Astrocyte of the hippocampus (primary cell): Measurements from ENCODE around the gene SIGLEC9.

Experiments used
- DNase-seq: peaks from one replicate; pipeline ENCODE4 v3.0.0; 2011; ENCODE audit warnings: low read depth, low spot score

Gene SIGLEC9

DNA sequence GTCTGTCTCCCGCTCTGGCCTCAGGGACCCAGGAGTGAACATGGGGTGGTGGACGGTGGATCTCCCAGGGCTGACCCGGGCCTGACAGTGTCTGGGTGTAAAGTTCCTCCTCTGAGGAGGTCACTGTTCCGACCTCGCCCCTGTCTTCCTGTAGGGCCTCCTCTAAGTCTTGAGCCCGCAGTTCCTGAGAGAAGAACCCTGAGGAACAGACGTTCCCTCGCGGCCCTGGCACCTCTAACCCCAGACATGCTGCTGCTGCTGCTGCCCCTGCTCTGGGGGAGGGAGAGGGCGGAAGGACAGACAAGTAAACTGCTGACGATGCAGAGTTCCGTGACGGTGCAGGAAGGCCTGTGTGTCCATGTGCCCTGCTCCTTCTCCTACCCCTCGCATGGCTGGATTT, at the start of gene SIGLEC9:
Gene SIGLEC9 (plus strand): TSS at position 178 of the 400 bp plus-strand sequence. CDS start 69 bp downstream, at position 247.
- DNase-seq = no peak

DNA sequence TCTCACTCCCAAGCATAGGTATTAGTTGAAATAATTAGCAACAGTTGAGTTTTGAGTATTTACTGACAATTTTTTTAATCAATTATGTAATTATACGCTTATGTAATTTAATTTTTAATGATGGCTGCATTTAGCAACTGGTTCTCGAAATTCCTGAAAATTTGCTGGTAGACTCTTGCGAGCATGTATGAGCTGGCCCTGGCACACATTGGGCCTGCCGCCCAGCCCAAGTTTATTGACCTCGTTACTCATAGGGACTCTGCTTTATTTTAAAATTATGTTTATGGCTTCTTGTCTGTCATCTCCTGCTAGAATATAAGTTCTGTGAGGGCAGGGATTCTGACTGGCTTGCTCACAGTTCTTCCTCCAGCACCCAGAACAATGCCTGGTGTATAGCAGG, 48.7 kb upstream of the SIGLEC9 start:
- no peak for DNase-seq

DNA sequence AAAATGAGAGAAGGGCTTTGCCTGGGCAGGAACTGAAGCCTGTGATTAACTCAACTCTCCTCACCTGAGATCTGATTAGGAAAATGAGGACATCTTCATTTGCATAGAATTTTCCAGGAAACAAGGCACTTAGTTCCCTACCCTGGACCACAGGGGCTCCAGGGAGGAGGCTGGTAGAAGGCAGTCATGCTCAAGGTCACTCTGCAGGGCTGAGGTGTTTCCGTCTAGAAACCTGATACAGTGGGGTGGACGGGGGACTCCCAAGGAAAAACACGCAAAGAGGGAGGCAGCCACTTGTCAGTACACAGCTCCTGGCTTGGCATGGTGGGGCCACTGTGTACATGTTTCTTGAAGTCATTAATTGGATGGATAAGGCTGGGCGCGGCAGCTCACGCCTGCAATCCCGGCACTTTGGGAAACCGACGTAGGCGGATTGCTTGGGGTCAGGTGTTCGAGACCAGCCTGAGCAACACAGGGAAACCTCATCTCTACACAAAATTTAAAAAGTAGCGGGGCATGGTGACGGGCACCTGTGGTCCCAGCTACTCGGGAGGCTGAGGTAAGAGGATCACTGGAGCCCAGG, 48.0 kb upstream of the SIGLEC9 start:
- DNase-seq = no peak

GRCh38 chr19:51078104-51078503, 46.6 kb upstream of the SIGLEC9 start:
- no peak for DNase-seq

DNA sequence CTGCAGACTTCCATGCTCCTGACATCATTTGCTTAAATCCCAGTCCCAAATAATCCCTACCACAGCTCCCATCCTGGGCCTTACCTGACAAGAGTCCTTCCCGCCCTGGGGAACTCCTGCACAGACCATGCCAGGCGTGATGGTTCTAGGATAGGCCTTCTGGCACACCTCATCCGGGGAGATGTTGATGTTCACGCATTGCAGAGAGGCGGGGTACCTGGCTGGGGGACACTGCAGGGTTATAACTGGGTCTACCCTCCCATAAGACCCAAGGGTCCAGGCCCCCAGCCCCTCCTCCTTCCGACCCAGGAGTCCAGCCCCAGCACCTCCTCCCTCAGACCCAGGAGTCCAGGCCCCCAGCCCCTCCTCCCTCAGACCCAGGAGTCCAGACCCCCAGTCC, 46.0 kb upstream of the SIGLEC9 start:
- DNase-seq = no peak

DNA sequence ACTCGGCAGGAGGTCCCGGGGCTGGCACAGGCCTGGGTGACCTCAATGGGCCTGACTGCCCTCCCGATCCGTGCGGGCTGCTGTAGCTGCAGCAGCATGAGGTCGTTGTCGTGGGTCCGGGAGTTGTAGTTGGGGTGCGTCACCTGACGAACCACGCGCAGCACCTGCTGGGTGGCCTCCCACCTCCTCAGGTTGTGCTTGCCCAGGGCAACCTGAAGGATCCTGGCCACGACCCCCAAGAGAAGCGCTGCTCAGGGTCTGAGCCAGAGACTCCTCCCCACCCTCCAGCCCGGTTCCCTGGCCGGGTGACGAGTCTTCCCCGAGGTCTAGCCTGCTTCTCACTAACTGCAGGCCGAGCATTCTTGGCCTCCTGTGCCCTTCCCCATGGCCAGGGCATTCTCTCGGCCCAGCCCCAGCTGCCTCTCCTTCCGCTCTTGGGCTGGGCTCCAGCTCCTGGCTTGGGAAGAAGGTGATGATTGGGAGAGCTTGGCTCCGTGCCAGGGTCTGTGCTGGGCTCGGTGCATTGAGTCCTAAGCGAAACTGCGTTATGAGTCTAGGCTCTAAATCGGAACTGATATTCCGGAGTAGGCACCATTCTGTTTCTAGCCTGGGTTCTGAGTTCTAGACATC, 45.1 kb upstream of the SIGLEC9 start:
- DNase-seq = no peak

- no peak for DNase-seq
These were observed 43.2 kb upstream of the SIGLEC9 start for GRCh38 chr19:51081476-51081875.

DNA sequence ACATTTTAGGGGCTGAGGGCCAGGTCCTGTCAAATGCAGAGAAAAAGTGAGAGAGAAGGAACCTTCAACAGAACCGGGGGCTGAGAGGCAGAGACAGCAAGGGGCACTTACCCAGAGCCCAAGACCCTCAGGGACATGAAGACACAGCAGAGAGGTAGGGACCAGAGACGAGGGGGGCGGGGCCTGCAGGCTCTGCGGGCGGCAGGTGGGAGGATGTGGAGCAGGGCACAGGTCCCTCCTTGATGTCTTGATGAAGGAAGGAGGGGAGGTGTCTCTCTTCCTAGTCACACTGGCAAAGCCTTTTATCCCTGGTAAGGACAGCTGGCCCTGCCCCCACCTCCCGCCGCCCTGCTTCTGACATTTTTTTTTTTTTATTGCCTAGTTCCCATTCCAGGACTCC, 42.1 kb upstream of the SIGLEC9 start, which contains the start of gene KLK14:
Gene KLK14 (minus strand): TSS at position 277 of the 400 bp plus-strand sequence. CDS start 273 bp downstream, at position 4.
- DNase-seq = no peak

DNA sequence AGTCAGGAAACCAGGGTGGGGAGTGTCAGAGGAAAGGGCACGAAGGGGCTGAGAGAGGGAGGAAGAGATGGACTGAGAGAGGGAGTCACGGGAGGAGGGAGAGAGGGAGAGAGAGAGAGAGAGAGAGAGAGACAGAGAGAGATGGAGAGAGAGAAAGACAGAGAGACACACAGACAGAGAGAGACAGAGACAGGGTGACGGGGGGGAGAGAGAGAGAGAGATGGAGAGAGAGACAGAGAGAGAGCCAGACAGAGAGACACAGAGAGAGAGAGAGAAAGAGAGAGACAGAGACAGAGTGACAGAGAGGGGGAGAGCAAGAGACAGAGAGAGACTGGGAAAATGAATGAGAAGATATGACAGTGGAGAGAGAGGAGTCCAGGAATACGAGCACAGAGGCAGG, 41.5 kb upstream of the SIGLEC9 start:
- DNase-seq = no peak

DNA sequence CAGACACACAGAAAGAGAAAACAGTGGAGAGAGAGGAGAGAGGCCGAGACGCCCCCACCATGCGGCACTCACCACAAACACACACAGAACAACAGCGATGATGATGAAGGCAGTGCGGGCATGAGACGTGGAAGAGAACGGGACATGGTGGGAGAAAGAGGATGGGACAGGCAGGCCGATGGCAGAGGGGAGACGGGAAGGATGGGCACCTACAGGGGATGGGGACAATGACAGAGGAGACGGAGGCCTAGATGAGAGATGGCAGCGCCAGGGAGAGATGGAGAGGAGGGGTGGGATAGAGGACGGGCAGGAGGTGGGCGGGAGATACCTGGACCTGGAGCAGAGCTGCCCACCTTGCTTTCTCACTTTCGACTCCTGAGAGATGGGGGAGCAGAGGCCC, 40.9 kb upstream of the SIGLEC9 start:
- DNase-seq = no peak

GRCh38 chr19:51084505-51084904, 40.2 kb upstream of the SIGLEC9 start:
- no peak for DNase-seq

DNA sequence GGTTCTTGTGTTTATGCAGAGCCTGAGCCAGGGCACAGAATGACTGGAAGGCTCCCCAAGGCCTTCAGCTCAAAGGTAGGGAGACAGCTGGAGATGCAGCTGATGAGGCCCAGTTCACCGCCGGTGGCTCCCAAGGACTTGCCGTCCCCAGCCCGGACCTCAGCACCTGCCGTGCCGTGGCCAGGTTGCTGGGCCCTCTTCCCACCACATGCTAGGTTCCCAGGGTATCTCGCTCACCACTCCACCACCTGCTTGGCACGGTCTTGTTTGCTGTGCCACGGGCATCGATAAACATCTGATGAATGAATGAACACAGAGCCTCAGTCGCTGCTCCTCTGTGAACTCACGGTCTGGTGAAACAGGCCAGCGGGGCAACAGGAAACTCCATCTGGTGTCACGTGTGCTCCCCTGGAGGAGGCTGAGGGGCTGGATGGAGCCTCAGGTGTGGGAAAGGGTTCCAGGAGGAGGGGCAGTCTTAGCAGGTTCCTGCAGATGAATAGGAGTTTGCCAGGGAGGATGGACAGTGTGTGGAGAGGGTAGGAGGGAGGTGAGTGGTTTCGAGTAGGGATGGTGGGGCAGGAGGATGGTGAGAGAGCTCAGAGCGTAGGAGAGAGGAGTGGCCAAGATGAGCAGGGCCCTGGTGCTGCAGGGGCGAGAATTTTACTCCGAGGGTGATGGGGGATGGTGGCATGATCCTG, 38.4 kb upstream of the SIGLEC9 start:
- DNase-seq = no peak

- DNase-seq = no peak
These were observed 34.9 kb upstream of the SIGLEC9 start for GRCh38 chr19:51089786-51090185.

DNA sequence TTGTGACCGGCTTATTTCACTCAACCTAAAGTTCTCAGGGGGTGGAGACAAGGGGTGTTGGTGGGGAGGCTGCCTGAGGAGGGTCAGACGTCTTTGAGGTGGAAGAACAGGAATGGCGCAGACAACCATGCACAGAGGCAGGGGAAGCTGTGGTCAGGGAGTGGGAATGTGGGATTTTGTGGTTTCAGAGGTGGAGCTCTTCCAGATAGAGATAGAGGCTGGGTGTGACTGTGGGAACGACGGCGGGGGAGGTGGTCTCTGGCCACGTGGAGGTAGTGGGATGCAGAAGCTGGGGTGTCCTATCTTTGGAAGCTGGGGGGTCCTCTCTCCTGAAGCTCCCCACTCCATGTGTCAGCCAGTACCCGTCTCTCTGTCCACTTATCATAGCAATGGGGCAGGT, 34.2 kb upstream of the SIGLEC9 start:
- DNase-seq = peak; percentile 20

DNA sequence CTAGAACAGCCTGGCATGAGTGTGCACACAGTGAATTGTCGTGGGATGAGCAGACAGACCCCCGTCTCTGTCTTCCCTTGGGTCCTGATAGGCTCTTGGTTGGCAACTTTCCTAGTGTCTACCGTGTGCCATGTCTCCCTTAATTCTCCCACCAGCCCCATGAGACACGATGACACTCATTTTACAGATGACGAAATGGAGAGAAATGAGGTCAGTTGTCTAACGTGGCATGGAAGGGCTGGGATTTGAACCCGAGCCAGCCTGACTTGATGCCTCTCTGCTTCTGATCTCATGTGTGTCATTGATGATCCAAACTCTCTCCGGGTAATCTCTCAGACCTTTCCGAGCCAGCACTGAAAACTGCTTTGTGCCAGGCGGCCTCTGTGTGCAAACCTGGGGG, 33.6 kb upstream of the SIGLEC9 start:
- no peak for DNase-seq

GRCh38 chr19:51091895-51092873, 32.5 kb upstream of the SIGLEC9 start:
- DNase-seq = no peak

DNA sequence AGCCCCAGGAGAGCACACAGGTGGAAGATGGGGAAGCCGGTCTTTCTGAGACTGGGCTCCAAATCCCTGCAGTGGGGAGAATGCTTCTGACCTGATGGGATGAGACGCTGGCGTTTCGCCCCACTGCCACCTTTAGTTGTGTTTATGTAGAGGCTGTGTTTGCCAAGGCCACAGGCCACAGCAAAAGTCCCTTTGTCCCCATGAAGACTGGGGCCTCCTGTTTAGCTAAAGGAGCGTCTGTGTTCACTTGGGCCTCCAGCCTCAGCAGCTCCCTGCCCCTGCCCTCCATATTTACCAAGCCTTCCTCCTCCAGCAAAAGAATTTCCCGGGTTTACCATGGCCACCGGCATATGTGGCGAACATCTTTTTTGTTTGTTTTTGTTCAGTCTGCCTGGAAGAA, 31.6 kb upstream of the SIGLEC9 start:
- no peak for DNase-seq

GRCh38 chr19:51093510-51094345, 31.0 kb upstream of the SIGLEC9 start:
- DNase-seq = no peak

- DNase-seq = peak; percentile 42
These were observed 29.9 kb upstream of the SIGLEC9 start for GRCh38 chr19:51094696-51095279.

GRCh38 chr19:51096473-51097165, 28.1 kb upstream of the SIGLEC9 start:
- no peak for DNase-seq
